K562 (cell line): Measurements from ENCODE around the gene SMG6. TPM values are rescaled to one million over a fixed set of nuclear protein-coding genes. Genes with fewer than 3 reads are reported as not detected.

Source experiments
- CTCFL ChIP-seq: IDR thresholded peaks from 2 replicates; pipeline ENCODE4 v1.6.1; 2011; ENCODE audit warnings: borderline replicate concordance, low read depth, mild to moderate bottlenecking, moderate library complexity, low read length; ENCODE audit not compliant: insufficient read depth, poor library complexity, severe bottlenecking
- E2F8 ChIP-seq: fragments of 450-650 bp; IDR thresholded peaks from 2 replicates; pipeline ENCODE4 v1.7.1; 2018; ENCODE audit warnings: mild to moderate bottlenecking, low read depth; ENCODE audit not compliant: partially characterized antibody
- FOXK2 ChIP-seq, 2 experiments: fragments of 450-650 bp; IDR thresholded peaks in 1 of 2; conservative IDR thresholded peaks in 1 of 2; 2 replicates each; pipeline ENCODE4 v1.6.1; 2016; ENCODE audit warnings: low read depth in 2 of 2, mild to moderate bottlenecking in 1 of 2
- JUN ChIP-seq, 2 experiments: sonication (generic) in 1 of 2; formaldehyde crosslinking in 1 of 2; IDR thresholded peaks; 2 replicates each; pipeline versions ENCODE4 v1.6.1 to v1.8.0; 2012 to 2022; ENCODE audit warnings: borderline replicate concordance in 2 of 2, mild to moderate bottlenecking in 2 of 2, improper control_type of control experiment in 1 of 2, low read depth in 1 of 2, low read length in 1 of 2, missing genetic modification reagents in 1 of 2
- POLR3G ChIP-seq: IDR thresholded peaks from 2 replicates; pipeline ENCODE4 v1.6.1; 2011; ENCODE audit not compliant: insufficient read length, insufficient replicate concordance; ENCODE audit errors: extremely low read depth
- SAFB2 ChIP-seq: fragments of 200-400 bp; formaldehyde crosslinking; IDR thresholded peaks from 2 replicates; pipeline ENCODE4 v1.6.1; 2018; ENCODE audit warnings: borderline replicate concordance, low read length, low read depth, moderate library complexity; ENCODE audit not compliant: severe bottlenecking
- TRIM28 ChIP-seq: fragments of 450-650 bp; IDR thresholded peaks from 2 replicates; pipeline ENCODE4 v1.6.1; 2017
- ZNF318 ChIP-seq, 2 experiments: fragments of 450-650 bp; IDR thresholded peaks; 2 replicates each; pipeline ENCODE4 v1.6.1; 2016; ENCODE audit warnings: mild to moderate bottlenecking in 2 of 2, borderline replicate concordance in 1 of 2, low read depth in 1 of 2, moderate library complexity in 1 of 2
- polyA plus RNA-seq, 8 experiments: library from polyadenylated mRNA; depleted of rRNA in 4 of 8; stranded (reverse) in 5 of 8; unstranded in 3 of 8; fragments of >200 nt; fragmentation: Nextera tagmentation in 2 of 8; fragmentation: Illumina TruSeq in 1 of 8; extraction: Ambion mirVana in 2 of 8; extraction: Trizol in 1 of 8; gene quantifications; 2 replicates each; pipeline versions ENCODE4 v1.2.1 to v1.2.3, GENCODE V29; 2011 to 2014; ENCODE audit warnings: inconsistent platforms in 1 of 8, missing spikeins in 1 of 8
- total RNA-seq, 7 experiments: library from RNA; depleted of rRNA in 6 of 7; stranded (reverse); fragments of >200 nt in 6 of 7; fragmentation: Illumina TruSeq in 2 of 7; extraction: Trizol in 2 of 7; gene quantifications; 2 replicates each; pipeline versions ENCODE4 v1.2.1 to v1.2.3, GENCODE V29; 2011 to 2021; ENCODE audit warnings: low replicate concordance in 1 of 7

The SMG6 gene
- total and polyA plus RNA-seq, 9 of the 15 experiments (the other 6 are each of a cell fraction or from before 2014, with no cell fraction given), result 0.44 to 13.9 (median 6.0) TPM

DNA sequence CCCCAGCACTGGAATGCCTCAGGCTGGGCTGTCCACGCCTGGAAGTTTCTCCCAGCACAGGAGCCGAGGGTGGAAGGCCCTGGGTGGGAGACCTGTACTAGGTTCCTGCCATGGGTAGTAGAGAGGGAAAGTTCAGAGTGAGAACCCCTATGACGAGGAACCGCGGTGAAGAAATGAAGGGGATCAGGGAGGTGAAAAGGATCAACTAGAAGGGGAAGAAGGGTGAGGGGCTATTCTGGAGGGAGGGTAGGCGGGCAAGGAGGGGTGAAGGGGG lies 243.3 kb downstream of the SMG6 start (continued):
- TF ChIP-seq POLR3G (no peak), E2F8 (no peak), JUN (IDR thresholded peaks at IDR 0.05; ENCODE audit: borderline replicate concordance, low read depth, low read length) (no peak), JUN (CRISPR knock-in tag; IDR thresholded peaks at IDR 0.05; ENCODE audit: borderline replicate concordance) (no peak), SAFB2 (no peak), FOXK2 (conservative IDR thresholded peaks at IDR 0.05 in 1 of 2, IDR thresholded peaks at IDR 0.05 in 1 of 2; ENCODE audit: low read depth in 2 of 2) (no peak), CTCFL (no peak), ZNF318 (IDR thresholded peaks at IDR 0.05; ENCODE audit: borderline replicate concordance in 1 of 2, low read depth in 1 of 2) (no peak), TRIM28 (no peak)
- TF ChIP-seq, all 486 proteins: peak for 0
